Prostate gland (tissue), 2 donors: Measurements from ENCODE around the gene MRLN. TPM values are rescaled to one million over a fixed set of nuclear protein-coding genes. Genes with fewer than 3 reads are reported as not detected.

ENCODE experiments used
- DNase-seq: peaks from one replicate; pipeline ENCODE4 v3.0.0-alpha.2; 2019; ENCODE audit warnings: low spot score
- H3K27ac ChIP-seq, 2 donors: fragments of 200-600 bp; sonication (generic); 2 replicates each; pipeline ENCODE4 v1.5.1; 2017 to 2019
- H3K27me3 ChIP-seq: fragments of 200-600 bp; sonication (generic); replicated peaks from 2 replicates; pipeline ENCODE4 v1.5.1; 2019; ENCODE audit not compliant: insufficient read depth
- H3K36me3 ChIP-seq, 2 donors: fragments of 200-600 bp; sonication (generic); 1 replicate in 1 of 2; 2 replicates in 1 of 2; pipeline versions ENCODE4 v1.5.1 to v1.8.1; 2017 to 2019
- H3K4me1 ChIP-seq: fragments of 200-600 bp; sonication (generic); replicated peaks from 2 replicates; pipeline ENCODE4 v1.5.1; 2019
- H3K4me3 ChIP-seq, 2 donors: fragments of 200-600 bp; sonication (generic); 2 replicates each; pipeline ENCODE4 v1.5.1; 2017 to 2019
- H3K9me3 ChIP-seq: fragments of 200-600 bp; sonication (generic); 2 replicates; pipeline ENCODE4 v1.5.1; 2017
- CTCF ChIP-seq, 4 experiments: fragments of 200-600 bp in 2 of 4; fragments of 450-650 bp in 2 of 4; sonication (generic) in 2 of 4; IDR thresholded peaks; 1 replicate in 3 of 4; 2 replicates in 1 of 4; pipeline ENCODE4 v1.5.1; 2016 to 2019; ENCODE audit warnings: antibody characterized with exemption in 4 of 4, mild to moderate bottlenecking in 2 of 4, moderate library complexity in 2 of 4
- POLR2A ChIP-seq: fragments of 450-650 bp; IDR thresholded peaks from one replicate; pipeline ENCODE4 v1.6.1; 2016; ENCODE audit warnings: antibody characterized with exemption, mild to moderate bottlenecking
- POLR2AphosphoS5 ChIP-seq: sonication (generic); formaldehyde crosslinking; IDR thresholded peaks from one replicate; pipeline ENCODE4 v1.6.1; 2017; ENCODE audit warnings: antibody characterized with exemption
- WGBS: methylation state at CpG from one replicate; pipeline ENCODE4 v1.1.5; 2018; 5-methylcytosine and 5-hydroxymethylcytosine counted together
- intact Hi-C: fragments of 100-400 bp; cut with DNase I; formaldehyde crosslinking; loops from one replicate; pipeline ENCODE4 v1.14.2; 2022
- total RNA-seq, 2 donors: library from RNA; depleted of rRNA; stranded (reverse); fragments of >200 nt; gene quantifications; one replicate each; pipeline ENCODE4 v1.1.0, GENCODE V29; 2016

MRLN gene
- total RNA-seq, 2 donors from 2014 or later, result not detected

DNA sequence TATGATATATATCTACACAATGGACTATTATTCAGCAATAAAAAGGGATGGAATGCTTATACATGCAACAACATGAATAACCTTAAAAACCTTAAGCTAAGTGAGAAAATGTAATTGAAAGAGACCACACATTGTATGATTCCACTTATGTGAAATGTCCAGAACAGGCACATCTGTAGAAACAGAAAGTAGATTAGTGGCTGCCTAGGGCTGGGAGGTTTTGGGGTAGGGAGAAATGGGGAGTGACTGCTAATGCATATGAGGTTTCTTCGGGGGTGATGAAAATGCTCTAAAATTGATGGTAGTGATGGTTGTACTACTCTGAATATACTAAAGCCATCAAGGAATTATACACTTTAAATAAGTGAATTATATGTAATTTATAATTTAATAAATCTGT is 58.3 kb downstream of the MRLN start:
- TF ChIP-seq POLR2AphosphoS5 (no peak), CTCF (IDR thresholded peaks at IDR 0.05) (no peak), POLR2A (no peak)
- H3K4me1 ChIP-seq, result no peaks in the 10 kb centered on the region
- H3K27me3 ChIP-seq, result no peaks in the 10 kb centered on the region
- H3K9me3 ChIP-seq, result no peaks in the 10 kb centered on the region
- DNase-seq, result no peak
- no peak overlapping the region for H3K27ac ChIP-seq
- no peak overlapping the region for H3K4me3 ChIP-seq
- no peaks in the 10 kb centered on the region for H3K36me3 ChIP-seq
- intact Hi-C loops, result no loop called here
- WGBS, result 93% methylated on average over 1 of the region's 1 CpG

- intact Hi-C loops, result no loop called here
- no peak for DNase-seq
- peaks cover 6% of the 10 kb centered on the region for H3K4me1 ChIP-seq
- H3K27me3 ChIP-seq, result no peaks in the 10 kb centered on the region
- TF ChIP-seq POLR2AphosphoS5, result no peak
- no peak for TF ChIP-seq CTCF (IDR thresholded peaks at IDR 0.05)
- TF ChIP-seq POLR2A, result no peak
- no peak overlapping the region for H3K27ac ChIP-seq
- H3K36me3 ChIP-seq, result no peaks in the 10 kb centered on the region
- no peak overlapping the region for H3K4me3 ChIP-seq
- H3K9me3 ChIP-seq, result no peaks in the 10 kb centered on the region
- WGBS, result 65% methylated on average over 2 of the region's 2 CpGs
Observed at GRCh38 chr10:59692113-59692512, 61.1 kb downstream of the MRLN start.

GRCh38 chr10:59688921-59689351 is 64.3 kb downstream of the MRLN start:
- Histone ChIP-seq H3K4me1 (peaks cover 6% of the 10 kb centered on the region), H3K9me3 (no peaks in the 10 kb centered on the region), H3K4me3 (no peak overlapping the region), H3K27ac (peak overlapping the region; percentile 41 to 60), H3K36me3 (no peaks in the 10 kb centered on the region), H3K27me3 (no peaks in the 10 kb centered on the region)
- peak; percentile 88 for TF ChIP-seq POLR2AphosphoS5
- no peak for TF ChIP-seq CTCF (IDR thresholded peaks at IDR 0.05)
- peak; percentile 51 for DNase-seq
- WGBS, result 50% methylated on average over 5 of the region's 5 CpGs
- intact Hi-C loops, result no loop called here

DNA sequence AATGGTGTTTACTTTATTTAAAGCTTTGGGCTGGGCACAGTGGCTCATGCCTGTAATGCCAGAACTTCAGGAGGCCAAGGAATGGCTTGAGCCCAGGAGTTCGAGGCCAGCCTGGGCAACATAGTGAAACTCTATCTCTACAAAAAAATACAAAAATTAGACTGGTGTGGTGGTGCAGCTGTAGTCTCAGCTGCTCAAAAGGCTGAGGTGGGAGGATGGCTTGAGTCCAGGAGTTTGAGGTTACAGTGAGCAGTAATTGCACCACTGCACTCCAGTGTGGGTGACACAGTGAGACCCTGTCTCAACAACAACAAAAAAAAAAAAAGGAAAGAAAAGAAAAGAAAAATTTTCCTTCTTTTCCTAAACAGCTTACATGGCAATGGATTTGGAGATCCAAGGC is 65.6 kb downstream of the MRLN start:
- Histone ChIP-seq H3K27me3 (no peaks in the 10 kb centered on the region), H3K9me3 (no peaks in the 10 kb centered on the region), H3K4me1 (peaks cover 6% of the 10 kb centered on the region), H3K36me3 (no peaks in the 10 kb centered on the region), H3K4me3 (no peak overlapping the region), H3K27ac (no peak overlapping the region)
- TF ChIP-seq POLR2A (no peak), POLR2AphosphoS5 (no peak), CTCF (IDR thresholded peaks at IDR 0.05) (no peak)
- 96% methylated on average over 1 of the region's 1 CpG for WGBS
- intact Hi-C loops, result no loop called here
- DNase-seq, result no peak

Other genes with a start within 250 kb of the MRLN start
- 10 to 100 TPM in 1 of 2 donors, 1 to 10 TPM in 1; 9.8 to 15.7 TPM for gene SLC16A9, start 43.6 kb downstream of the MRLN start, total RNA-seq
- gene CCDC6, start 153.1 kb upstream of the MRLN start, total RNA-seq, result 10 to 100 TPM; 48.1 to 65.0 TPM